Left forelimb (tissue), 1 donor: ENCODE data around the gene GALNTL6.

Source experiments
- DNase-seq: peaks from one replicate; pipeline ENCODE4 v3.0.0-alpha.2; 2018; ENCODE audit warnings: low spot score

The GALNTL6 gene

GRCh38 chr4:172109466-172109865 is 296.3 kb downstream of the GALNTL6 start:
- DNase-seq, result no peak

GRCh38 chr4:172124656-172125308 is 311.6 kb downstream of the GALNTL6 start:
- DNase-seq, result no peak

- no peak for DNase-seq
Measured at GRCh38 chr4:172125443-172125842, 312.2 kb downstream of the GALNTL6 start.

GRCh38 chr4:172127168-172127567 is 314.0 kb downstream of the GALNTL6 start:
- DNase-seq, result no peak

GRCh38 chr4:172129593-172129992 is 316.4 kb downstream of the GALNTL6 start:
- no peak for DNase-seq

- DNase-seq, result no peak
Measured at GRCh38 chr4:172134521-172134920, 321.3 kb downstream of the GALNTL6 start.

- DNase-seq, result no peak
Measured at GRCh38 chr4:172141025-172141424, 327.8 kb downstream of the GALNTL6 start.

GRCh38 chr4:172142281-172142741 is 329.1 kb downstream of the GALNTL6 start:
- no peak for DNase-seq

- DNase-seq, result no peak
Measured at GRCh38 chr4:172143605-172144314, 330.6 kb downstream of the GALNTL6 start.

- DNase-seq, result no peak
Measured at GRCh38 chr4:172147687-172148086, 334.5 kb downstream of the GALNTL6 start.

GRCh38 chr4:172149329-172149728 is 336.1 kb downstream of the GALNTL6 start:
- no peak for DNase-seq

- no peak for DNase-seq
Measured at GRCh38 chr4:172152284-172152683, 339.1 kb downstream of the GALNTL6 start.

GRCh38 chr4:172153719-172154118 is 340.5 kb downstream of the GALNTL6 start:
- DNase-seq, result no peak

GRCh38 chr4:172155838-172156345 is 342.7 kb downstream of the GALNTL6 start:
- DNase-seq, result no peak

GRCh38 chr4:172157946-172158345 is 344.7 kb downstream of the GALNTL6 start:
- no peak for DNase-seq

- DNase-seq, result no peak
Measured at GRCh38 chr4:172163215-172163614, 350.0 kb downstream of the GALNTL6 start.

- no peak for DNase-seq
Measured at GRCh38 chr4:172168888-172169287, 355.7 kb downstream of the GALNTL6 start.

- DNase-seq, result no peak
Measured at GRCh38 chr4:172169871-172170270, 356.7 kb downstream of the GALNTL6 start.

- DNase-seq, result no peak
Measured at GRCh38 chr4:172173206-172173605, 360.0 kb downstream of the GALNTL6 start.

- no peak for DNase-seq
Measured at GRCh38 chr4:172177382-172177781, 364.2 kb downstream of the GALNTL6 start.

- no peak for DNase-seq
Measured at GRCh38 chr4:172188248-172188988, 375.2 kb downstream of the GALNTL6 start.

- DNase-seq, result no peak
Measured at GRCh38 chr4:172202480-172203076, 389.4 kb downstream of the GALNTL6 start.
